HPDE6-E6E7 (cell line): ENCODE measurements around the gene TRANK1.
A peak's percentile ranks its signal among the peaks of the same experiment; 100 is the strongest.
"Not testable (repeated sequence)": the region's sequence is repeated elsewhere in the genome, so short reads cannot be mapped to it uniquely, and the experiment has no call there.

Experiments used
- DNase-seq: peaks from one replicate; pipeline ENCODE4 v3.0.0; 2011; ENCODE audit warnings: missing footprints; ENCODE audit errors: extremely low spot score

Gene TRANK1

GRCh38 chr3:36893137-36893557 is 51.7 kb downstream of the TRANK1 start:
- no peak for DNase-seq

GRCh38 chr3:36892457-36893136 is 52.3 kb downstream of the TRANK1 start:
- no peak for DNase-seq

GRCh38 chr3:36891701-36892160 is 53.1 kb downstream of the TRANK1 start:
- no peak for DNase-seq

GRCh38 chr3:36891097-36891496 is 53.8 kb downstream of the TRANK1 start:
- not testable (repeated sequence) for DNase-seq

GRCh38 chr3:36890261-36890660 is 54.6 kb downstream of the TRANK1 start:
- no peak for DNase-seq

- no peak for DNase-seq
Observed at GRCh38 chr3:36881735-36882134, 63.1 kb downstream of the TRANK1 start.

GRCh38 chr3:36879842-36880241 is 65.0 kb downstream of the TRANK1 start:
- DNase-seq = not testable (repeated sequence)

GRCh38 chr3:36877930-36878685 is 66.7 kb downstream of the TRANK1 start:
- DNase-seq = peak; percentile 8

GRCh38 chr3:36876181-36876936 is 68.5 kb downstream of the TRANK1 start:
- DNase-seq = no peak

- no peak for DNase-seq
Observed at GRCh38 chr3:36875397-36875796, 69.5 kb downstream of the TRANK1 start.

- no peak for DNase-seq
Observed at GRCh38 chr3:36874424-36874823, 70.4 kb downstream of the TRANK1 start.

- no peak for DNase-seq
Observed at GRCh38 chr3:36871379-36872126, 73.3 kb downstream of the TRANK1 start.

- peak; percentile 16 for DNase-seq
Observed at GRCh38 chr3:36868614-36869436, 76.0 kb downstream of the TRANK1 start.

- DNase-seq = no peak
Observed at GRCh38 chr3:36867810-36868209, 77.0 kb downstream of the TRANK1 start.

GRCh38 chr3:36866368-36866767 is 78.5 kb downstream of the TRANK1 start:
- no peak for DNase-seq

GRCh38 chr3:36864180-36865053 is 80.4 kb downstream of the TRANK1 start:
- no peak for DNase-seq

- no peak for DNase-seq
Observed at GRCh38 chr3:36862076-36862755, 82.6 kb downstream of the TRANK1 start.

GRCh38 chr3:36859494-36859893 is 85.4 kb downstream of the TRANK1 start:
- no peak for DNase-seq

GRCh38 chr3:36852071-36852470 is 92.8 kb downstream of the TRANK1 start:
- DNase-seq = no peak
